Measurements from ENCODE around the gene PACSIN3.

DNA sequence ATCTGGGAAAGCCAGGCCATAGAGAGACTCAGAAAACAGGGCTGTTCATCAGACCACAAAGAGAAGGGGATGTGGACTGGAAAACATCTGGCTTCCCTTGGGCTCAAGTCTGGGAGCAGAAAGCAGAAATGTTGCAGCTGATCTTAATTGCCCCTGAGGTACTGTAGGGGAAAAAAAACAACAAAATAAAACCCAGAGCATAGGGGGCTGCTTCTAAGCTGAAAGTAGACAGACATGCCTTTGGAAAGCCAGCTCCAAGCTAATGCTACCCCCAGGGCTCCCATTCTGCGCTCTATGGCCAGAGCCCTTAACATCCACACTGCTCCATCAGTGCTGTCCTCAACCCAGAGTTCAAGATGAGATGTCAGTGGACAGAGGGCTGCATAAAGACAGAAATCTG is 2.0 kb upstream of the PACSIN3 start:
- TF ChIP-seq, protein P1, sequence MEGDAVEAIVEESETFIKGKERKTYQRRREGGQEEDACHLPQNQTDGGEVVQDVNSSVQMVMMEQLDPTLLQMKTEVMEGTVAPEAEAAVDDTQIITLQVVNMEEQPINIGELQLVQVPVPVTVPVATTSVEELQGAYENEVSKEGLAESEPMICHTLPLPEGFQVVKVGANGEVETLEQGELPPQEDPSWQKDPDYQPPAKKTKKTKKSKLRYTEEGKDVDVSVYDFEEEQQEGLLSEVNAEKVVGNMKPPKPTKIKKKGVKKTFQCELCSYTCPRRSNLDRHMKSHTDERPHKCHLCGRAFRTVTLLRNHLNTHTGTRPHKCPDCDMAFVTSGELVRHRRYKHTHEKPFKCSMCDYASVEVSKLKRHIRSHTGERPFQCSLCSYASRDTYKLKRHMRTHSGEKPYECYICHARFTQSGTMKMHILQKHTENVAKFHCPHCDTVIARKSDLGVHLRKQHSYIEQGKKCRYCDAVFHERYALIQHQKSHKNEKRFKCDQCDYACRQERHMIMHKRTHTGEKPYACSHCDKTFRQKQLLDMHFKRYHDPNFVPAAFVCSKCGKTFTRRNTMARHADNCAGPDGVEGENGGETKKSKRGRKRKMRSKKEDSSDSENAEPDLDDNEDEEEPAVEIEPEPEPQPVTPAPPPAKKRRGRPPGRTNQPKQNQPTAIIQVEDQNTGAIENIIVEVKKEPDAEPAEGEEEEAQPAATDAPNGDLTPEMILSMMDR (IDR thresholded peaks at IDR 0.05) = no peak
- no peak for TF ChIP-seq POLR2A (IDR thresholded peaks at IDR 0.05)
